GM21717 (cell line): Measurements from ENCODE around the gene PDLIM5.

Source experiments
- ATAC-seq: cut with Tn5 transposase; IDR thresholded peaks from one replicate; pipeline ENCODE4 v1.9.1; 2021; ENCODE audit warnings: mild to moderate bottlenecking, moderate library complexity; ENCODE audit not compliant: unreplicated experiment

PDLIM5 gene

GRCh38 chr4:94678896-94679295 is 227.2 kb downstream of the PDLIM5 start:
- no peak for ATAC-seq

GRCh38 chr4:94680176-94680862 is 228.6 kb downstream of the PDLIM5 start:
- no peak for ATAC-seq

DNA sequence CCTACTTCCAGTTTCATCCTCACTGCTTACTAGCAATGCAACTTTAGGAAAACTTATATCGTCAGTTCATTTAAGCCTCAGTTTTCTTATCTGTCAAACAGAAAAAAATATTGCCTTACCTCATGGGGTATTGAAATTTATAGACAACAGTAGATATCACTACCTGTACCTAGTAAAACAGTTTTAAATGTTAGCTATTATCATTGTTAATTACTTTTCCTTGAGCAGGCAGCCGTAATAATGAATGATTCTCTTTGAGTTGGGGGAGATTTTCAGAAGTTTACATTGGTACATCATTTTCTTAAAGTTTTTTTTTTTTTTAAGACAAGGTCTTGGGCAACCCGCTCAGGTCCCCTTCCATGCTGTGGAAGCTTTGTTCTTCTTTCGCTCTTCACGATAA is 234.3 kb downstream of the PDLIM5 start:
- ATAC-seq, result no peak

GRCh38 chr4:94689155-94689860 is 237.6 kb downstream of the PDLIM5 start:
- no peak for ATAC-seq

GRCh38 chr4:94690851-94691254 is 239.1 kb downstream of the PDLIM5 start:
- ATAC-seq, result no peak

DNA sequence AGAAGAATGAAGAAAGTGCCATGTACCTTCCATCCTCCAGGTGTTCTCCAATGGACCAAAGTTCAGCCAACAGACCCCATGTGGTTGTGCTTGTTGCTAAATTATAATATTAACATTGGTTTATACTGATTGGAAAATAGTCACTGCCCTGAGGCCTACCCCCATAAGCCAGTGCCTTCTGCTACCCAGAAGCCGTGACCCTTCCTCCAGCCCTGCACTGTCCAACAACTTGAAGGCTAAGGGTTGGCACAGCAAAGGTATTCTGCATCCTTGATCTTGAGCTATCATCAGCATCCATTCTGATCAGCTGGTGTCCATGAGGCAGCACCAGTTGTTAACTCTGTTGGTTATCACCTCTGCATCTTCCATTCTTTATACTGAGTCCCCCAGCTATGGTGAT is 239.8 kb downstream of the PDLIM5 start:
- no peak for ATAC-seq

DNA sequence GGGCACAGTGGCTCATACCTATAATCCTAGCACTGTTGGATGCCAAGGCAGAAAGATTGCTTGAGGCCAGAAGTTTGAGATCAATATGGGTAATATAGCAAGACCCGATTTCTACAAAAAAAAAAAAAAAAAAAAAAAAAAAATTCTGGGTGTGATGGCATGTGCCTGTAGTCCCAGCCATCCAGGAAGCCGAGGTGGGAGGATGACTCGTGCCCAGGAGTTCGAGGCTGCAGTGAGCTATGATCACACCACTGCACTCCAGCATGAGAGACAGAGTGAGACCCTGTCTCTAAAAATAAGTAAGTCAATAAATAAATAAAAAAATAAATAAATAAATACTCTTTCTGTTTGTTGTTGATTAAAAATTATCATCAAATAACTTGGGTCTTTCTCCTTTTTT is 243.6 kb downstream of the PDLIM5 start:
- ATAC-seq, result no peak

GRCh38 chr4:94698187-94698586 is 246.4 kb downstream of the PDLIM5 start:
- ATAC-seq, result no peak

GRCh38 chr4:94700298-94700697 is 248.6 kb downstream of the PDLIM5 start:
- ATAC-seq, result no peak

DNA sequence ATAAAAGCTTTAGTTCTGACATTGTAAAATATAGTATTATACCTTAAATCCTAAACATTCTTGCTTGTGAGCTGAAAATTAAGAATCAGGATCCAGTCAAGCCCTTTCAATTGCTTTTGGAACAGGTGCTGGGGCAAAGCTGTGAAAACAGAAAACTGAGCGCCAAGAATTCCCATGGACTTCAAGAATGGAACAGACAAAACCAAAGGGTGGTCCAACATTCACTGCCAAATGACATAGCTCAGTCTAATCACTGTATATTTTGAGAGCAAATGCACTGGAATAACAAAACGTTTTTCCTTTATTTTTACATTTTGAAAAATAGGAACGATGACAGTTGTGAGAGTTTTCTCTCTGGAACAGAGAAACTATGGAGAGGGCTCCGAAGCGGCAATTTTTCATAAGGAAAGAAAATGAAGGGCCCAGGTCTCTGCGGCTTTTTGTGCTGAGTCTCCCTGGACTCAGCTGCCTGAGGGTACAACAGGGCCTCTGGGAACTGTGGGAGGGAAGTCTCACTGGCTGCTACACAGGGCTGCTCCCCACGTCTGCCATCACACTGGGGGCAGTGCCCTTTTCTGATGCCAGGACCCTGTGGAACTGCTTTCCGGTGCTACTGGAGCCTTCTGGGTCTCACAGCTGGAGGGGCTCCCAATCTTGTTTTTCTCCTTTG is 250.0 kb downstream of the PDLIM5 start:
- no peak for ATAC-seq

- no peak for ATAC-seq
Measured at GRCh38 chr4:94711635-94712034, 259.9 kb downstream of the PDLIM5 start.

- no peak for ATAC-seq
Measured at GRCh38 chr4:94714365-94715160, 262.8 kb downstream of the PDLIM5 start.

- ATAC-seq, result no peak
Measured at GRCh38 chr4:94715726-94716125, 264.0 kb downstream of the PDLIM5 start.
